GM21447 (cell line): ENCODE measurements around the gene PRKAR1B.

Experiments
- ATAC-seq: cut with Tn5 transposase; IDR thresholded peaks from one replicate; pipeline ENCODE4 v1.9.1; 2021; ENCODE audit not compliant: unreplicated experiment

PRKAR1B gene

GRCh38 chr7:741850-742249, 14.8 kb upstream of the PRKAR1B start:
- ATAC-seq: no peak

- ATAC-seq: no peak
Measured at GRCh38 chr7:741191-741671, 14.2 kb upstream of the PRKAR1B start.

- ATAC-seq: no peak
Measured at GRCh38 chr7:739983-740942, 13.2 kb upstream of the PRKAR1B start.

- no peak for ATAC-seq
Measured at GRCh38 chr7:739455-739982, 12.4 kb upstream of the PRKAR1B start.

GRCh38 chr7:738723-739454, 11.8 kb upstream of the PRKAR1B start:
- no peak for ATAC-seq

GRCh38 chr7:738241-738640, 11.2 kb upstream of the PRKAR1B start:
- no peak for ATAC-seq

- no peak for ATAC-seq
Measured at GRCh38 chr7:734808-735207, 7.7 kb upstream of the PRKAR1B start.

GRCh38 chr7:734214-734613, 7.1 kb upstream of the PRKAR1B start:
- ATAC-seq: no peak

GRCh38 chr7:732556-732955, 5.5 kb upstream of the PRKAR1B start:
- no peak for ATAC-seq

GRCh38 chr7:732094-732541, 5.0 kb upstream of the PRKAR1B start:
- no peak for ATAC-seq

GRCh38 chr7:731440-732085, 4.5 kb upstream of the PRKAR1B start:
- no peak for ATAC-seq

GRCh38 chr7:730501-731439, 3.7 kb upstream of the PRKAR1B start:
- ATAC-seq: no peak

- ATAC-seq: no peak
Measured at GRCh38 chr7:729140-730000, 2.3 kb upstream of the PRKAR1B start.

- no peak for ATAC-seq
Measured at GRCh38 chr7:728602-729001, 1.5 kb upstream of the PRKAR1B start.

- no peak for ATAC-seq
Measured at GRCh38 chr7:727806-728460, 852 bp upstream of the PRKAR1B start.

GRCh38 chr7:726854-727103, 302 bp downstream of the PRKAR1B start:
- peak; percentile 23 for ATAC-seq

- ATAC-seq: peak; percentile 86
Measured at GRCh38 chr7:726084-726853, 812 bp downstream of the PRKAR1B start, which contains the start of gene DNAAF5. DNAAF5 (plus strand) TSS chr7:726699; CDS start chr7:726721, 22 bp downstream.
